Nephron progenitor cell (in vitro differentiated cells): ENCODE results near the gene FGD5.

Experiments
- DNase-seq: peaks from one replicate; pipeline ENCODE4 v3.0.0; 2021
- H3K27ac Mint-ChIP-seq: 2 replicates; pipeline ENCODE4 v1.8.0; 2021; ENCODE audit warnings: mild to moderate bottlenecking, moderate library complexity, mixed read lengths
- H3K27me3 Mint-ChIP-seq: 2 replicates; pipeline ENCODE4 v1.8.0; 2021; ENCODE audit warnings: mild to moderate bottlenecking, low read depth, mixed read lengths; ENCODE audit not compliant: poor library complexity
- H3K36me3 Mint-ChIP-seq: 2 replicates; pipeline ENCODE4 v1.8.0; 2021; ENCODE audit warnings: low read depth, mixed read lengths
- H3K4me1 Mint-ChIP-seq: 2 replicates; pipeline ENCODE4 v1.8.0; 2021; ENCODE audit warnings: mixed read lengths
- H3K4me3 Mint-ChIP-seq: 2 replicates; pipeline ENCODE4 v1.8.0; 2021; ENCODE audit warnings: mild to moderate bottlenecking, moderate library complexity, mixed read lengths
- H3K9me3 Mint-ChIP-seq: 2 replicates; pipeline ENCODE4 v1.8.0; 2021; ENCODE audit warnings: mild to moderate bottlenecking, moderate library complexity, mixed read lengths
- TF ChIP-seq, protein P1 (sequence below): fragments of 200-600 bp; sonication (generic); IDR thresholded peaks from 2 replicates; pipeline ENCODE4 v1.5.0; 2021; ENCODE audit warnings: antibody characterized with exemption

The FGD5 gene

GRCh38 chr3:14907043-14907966 lies 88.5 kb downstream of the FGD5 start:
- no peak overlapping the region for H3K4me3 Mint-ChIP-seq
- TF ChIP-seq, protein P1, sequence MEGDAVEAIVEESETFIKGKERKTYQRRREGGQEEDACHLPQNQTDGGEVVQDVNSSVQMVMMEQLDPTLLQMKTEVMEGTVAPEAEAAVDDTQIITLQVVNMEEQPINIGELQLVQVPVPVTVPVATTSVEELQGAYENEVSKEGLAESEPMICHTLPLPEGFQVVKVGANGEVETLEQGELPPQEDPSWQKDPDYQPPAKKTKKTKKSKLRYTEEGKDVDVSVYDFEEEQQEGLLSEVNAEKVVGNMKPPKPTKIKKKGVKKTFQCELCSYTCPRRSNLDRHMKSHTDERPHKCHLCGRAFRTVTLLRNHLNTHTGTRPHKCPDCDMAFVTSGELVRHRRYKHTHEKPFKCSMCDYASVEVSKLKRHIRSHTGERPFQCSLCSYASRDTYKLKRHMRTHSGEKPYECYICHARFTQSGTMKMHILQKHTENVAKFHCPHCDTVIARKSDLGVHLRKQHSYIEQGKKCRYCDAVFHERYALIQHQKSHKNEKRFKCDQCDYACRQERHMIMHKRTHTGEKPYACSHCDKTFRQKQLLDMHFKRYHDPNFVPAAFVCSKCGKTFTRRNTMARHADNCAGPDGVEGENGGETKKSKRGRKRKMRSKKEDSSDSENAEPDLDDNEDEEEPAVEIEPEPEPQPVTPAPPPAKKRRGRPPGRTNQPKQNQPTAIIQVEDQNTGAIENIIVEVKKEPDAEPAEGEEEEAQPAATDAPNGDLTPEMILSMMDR, result no peak
- H3K36me3 Mint-ChIP-seq, result peaks cover 10% of the 10 kb centered on the region
- no peak overlapping the region for H3K27ac Mint-ChIP-seq
- no peak for DNase-seq
- H3K9me3 Mint-ChIP-seq, result peaks cover 27% of the 10 kb centered on the region
- H3K27me3 Mint-ChIP-seq, result peaks cover 8% of the 10 kb centered on the region
- no peaks in the 10 kb centered on the region for H3K4me1 Mint-ChIP-seq

DNA sequence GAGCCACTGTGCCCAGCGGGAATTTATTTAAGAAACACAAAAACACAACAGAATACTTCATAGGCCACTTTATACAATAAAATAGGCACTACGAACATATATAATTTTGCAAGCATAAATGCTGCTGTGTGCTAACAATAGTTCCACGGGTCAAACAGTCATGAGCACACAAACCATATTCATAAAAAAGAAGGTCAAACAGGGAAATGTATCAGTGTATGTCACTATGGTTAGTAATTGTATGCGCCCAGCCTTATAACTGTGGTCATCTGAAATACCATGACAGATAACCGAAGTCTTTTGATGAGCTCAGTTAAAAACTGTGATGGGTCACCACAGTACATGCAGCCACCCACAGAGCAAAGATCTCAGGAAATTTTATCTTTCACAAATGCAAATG lies 90.5 kb downstream of the FGD5 start:
- H3K27ac Mint-ChIP-seq, result no peak overlapping the region
- H3K9me3 Mint-ChIP-seq, result peaks cover 24% of the 10 kb centered on the region
- peaks cover 10% of the 10 kb centered on the region for H3K36me3 Mint-ChIP-seq
- no peak for DNase-seq
- TF ChIP-seq, protein P1, result no peak
- peaks cover 16% of the 10 kb centered on the region for H3K27me3 Mint-ChIP-seq
- H3K4me3 Mint-ChIP-seq, result no peak overlapping the region
- H3K4me1 Mint-ChIP-seq, result no peaks in the 10 kb centered on the region

- Mint-ChIP-seq H3K36me3 (no peaks in the 10 kb centered on the region), H3K4me1 (no peaks in the 10 kb centered on the region), H3K4me3 (no peak overlapping the region), H3K27ac (no peak overlapping the region), H3K27me3 (peaks cover 13% of the 10 kb centered on the region), H3K9me3 (peaks cover 2% of the 10 kb centered on the region)
- no peak for DNase-seq
- TF ChIP-seq, protein P1, result no peak
Measured at GRCh38 chr3:14911651-14912050, 92.9 kb downstream of the FGD5 start.

- DNase-seq, result no peak
- Mint-ChIP-seq H3K4me3 (no peak overlapping the region), H3K27ac (no peak overlapping the region), H3K36me3 (no peaks in the 10 kb centered on the region), H3K27me3 (peaks cover 27% of the 10 kb centered on the region), H3K9me3 (no peaks in the 10 kb centered on the region), H3K4me1 (no peaks in the 10 kb centered on the region)
- TF ChIP-seq, protein P1, result no peak
Measured at GRCh38 chr3:14913071-14913925, 94.5 kb downstream of the FGD5 start.

DNA sequence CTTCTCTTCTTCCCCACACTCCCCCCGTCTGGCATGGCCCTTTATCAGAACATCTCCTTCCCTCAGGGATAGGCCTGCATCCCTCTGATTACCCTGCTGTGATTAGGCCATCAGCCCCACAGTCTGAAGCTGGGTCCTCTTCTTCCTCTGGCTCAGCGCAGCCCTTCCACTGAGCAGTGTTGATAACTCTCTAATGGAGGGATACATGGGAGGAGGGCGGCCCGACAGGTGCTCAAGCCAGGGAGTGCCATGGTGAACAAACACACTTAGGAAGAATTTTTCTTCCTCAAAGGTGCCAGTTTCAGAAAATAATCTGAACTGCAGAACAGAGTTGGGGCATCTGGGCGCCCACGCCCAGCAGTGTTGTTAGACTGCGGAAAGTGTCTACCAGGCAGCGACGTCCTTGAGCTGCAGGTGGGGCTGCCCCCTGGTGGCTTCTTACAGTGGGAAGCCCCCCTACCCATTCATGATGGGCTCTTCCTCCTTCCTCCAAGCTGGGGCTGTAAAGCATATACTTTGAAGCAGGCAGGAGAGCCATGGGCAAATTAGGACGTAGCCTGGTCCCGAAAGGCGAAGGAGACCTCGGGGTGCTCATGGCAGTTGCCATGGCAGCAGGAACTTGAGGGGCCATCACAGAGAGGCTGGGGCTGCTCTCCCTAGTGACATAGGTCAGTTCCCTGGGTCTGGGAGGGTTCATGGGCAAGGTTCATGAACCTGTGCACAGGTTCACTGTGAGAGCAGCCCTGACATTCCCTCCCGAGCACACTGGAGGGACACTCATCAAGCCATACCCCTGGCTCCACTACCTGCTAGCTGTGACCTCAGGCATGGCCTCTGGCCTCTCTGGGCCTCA lies 95.4 kb downstream of the FGD5 start:
- Mint-ChIP-seq H3K4me1 (no peaks in the 10 kb centered on the region), H3K27ac (no peak overlapping the region), H3K9me3 (no peaks in the 10 kb centered on the region), H3K27me3 (peaks cover 31% of the 10 kb centered on the region), H3K4me3 (no peak overlapping the region), H3K36me3 (no peaks in the 10 kb centered on the region)
- peak; percentile 53 for DNase-seq
- TF ChIP-seq, protein P1, result peak; percentile 64
